Thyroid gland (tissue), 4 donors: ENCODE results near the gene SIGLEC10. TPM values are rescaled to one million over a fixed set of nuclear protein-coding genes. Genes with fewer than 3 reads are reported as not detected.

Experiments
- DNase-seq, 2 donors: peaks; one replicate each; pipeline ENCODE4 v3.0.0-alpha.2; 2019
- H3K27ac ChIP-seq, 3 donors: fragments of 200-600 bp; sonication (generic); 1 replicate in 2 of 3; 2 replicates in 1 of 3; pipeline ENCODE4 v1.5.1; 2016 to 2019; ENCODE audit warnings: mild to moderate bottlenecking in 1 of 3, moderate library complexity in 1 of 3
- H3K27me3 ChIP-seq: fragments of 200-600 bp; sonication (generic); one replicate; pipeline ENCODE4 v1.5.1; 2019
- H3K36me3 ChIP-seq, 2 donors: fragments of 200-600 bp; sonication (generic); one replicate each; pipeline ENCODE4 v1.5.1; 2016 to 2019
- H3K4me1 ChIP-seq, 2 donors: fragments of 200-600 bp; sonication (generic); one replicate each; pipeline ENCODE4 v1.5.1; 2017 to 2019
- H3K4me3 ChIP-seq, 3 donors: fragments of 200-600 bp; sonication (generic); replicated peaks in 1 of 3; 1 replicate in 2 of 3; 2 replicates in 1 of 3; pipeline ENCODE4 v1.5.1; 2016; ENCODE audit warnings: mild to moderate bottlenecking in 1 of 3
- H3K9me3 ChIP-seq: fragments of 200-600 bp; sonication (generic); one replicate; pipeline ENCODE4 v1.5.1; 2017
- POLR2A ChIP-seq, 2 donors: fragments of 450-650 bp; IDR thresholded peaks; one replicate each; pipeline ENCODE4 v1.6.1; 2017; ENCODE audit warnings: antibody characterized with exemption in 2 of 2, mild to moderate bottlenecking in 2 of 2, moderate library complexity in 1 of 2
- WGBS, 2 donors: methylation state at CpG; one replicate each; pipeline ENCODE4 v1.1.5; 2017; 5-methylcytosine and 5-hydroxymethylcytosine counted together
- intact Hi-C: fragments of 100-400 bp; cut with DNase I; formaldehyde crosslinking; loops from one replicate; pipeline ENCODE4 v1.15.1; 2023
- total RNA-seq, 4 donors: library from RNA; depleted of rRNA; stranded (reverse); fragments of >200 nt; gene quantifications; one replicate each; pipeline ENCODE4 v1.2.3, GENCODE V29; 2016
- TF ChIP-seq, protein P1 (sequence below), 6 experiments: fragments of 200-600 bp in 3 of 6; fragments of 450-650 bp in 3 of 6; sonication (generic) in 3 of 6; IDR thresholded peaks; one replicate each; pipeline ENCODE4 v1.5.1; 2016 to 2019; ENCODE audit warnings: antibody characterized with exemption in 6 of 6, mild to moderate bottlenecking in 2 of 6, inconsistent platforms in 1 of 6, moderate library complexity in 1 of 6

Gene SIGLEC10
- total RNA-seq, 4 donors from 2014 or later: 1.3 to 5.3 (median 2.9) TPM

- Histone ChIP-seq H3K4me3 (no peak overlapping the region), H3K27ac (no peak overlapping the region), H3K36me3 (no peaks in the 10 kb centered on the region), H3K9me3 (no peaks in the 10 kb centered on the region), H3K27me3 (no peaks in the 10 kb centered on the region), H3K4me1 (no peaks in the 10 kb centered on the region)
- intact Hi-C loops: no loop called here
- TF ChIP-seq POLR2A (IDR thresholded peaks at IDR 0.05): no peak
- TF ChIP-seq, protein P1, sequence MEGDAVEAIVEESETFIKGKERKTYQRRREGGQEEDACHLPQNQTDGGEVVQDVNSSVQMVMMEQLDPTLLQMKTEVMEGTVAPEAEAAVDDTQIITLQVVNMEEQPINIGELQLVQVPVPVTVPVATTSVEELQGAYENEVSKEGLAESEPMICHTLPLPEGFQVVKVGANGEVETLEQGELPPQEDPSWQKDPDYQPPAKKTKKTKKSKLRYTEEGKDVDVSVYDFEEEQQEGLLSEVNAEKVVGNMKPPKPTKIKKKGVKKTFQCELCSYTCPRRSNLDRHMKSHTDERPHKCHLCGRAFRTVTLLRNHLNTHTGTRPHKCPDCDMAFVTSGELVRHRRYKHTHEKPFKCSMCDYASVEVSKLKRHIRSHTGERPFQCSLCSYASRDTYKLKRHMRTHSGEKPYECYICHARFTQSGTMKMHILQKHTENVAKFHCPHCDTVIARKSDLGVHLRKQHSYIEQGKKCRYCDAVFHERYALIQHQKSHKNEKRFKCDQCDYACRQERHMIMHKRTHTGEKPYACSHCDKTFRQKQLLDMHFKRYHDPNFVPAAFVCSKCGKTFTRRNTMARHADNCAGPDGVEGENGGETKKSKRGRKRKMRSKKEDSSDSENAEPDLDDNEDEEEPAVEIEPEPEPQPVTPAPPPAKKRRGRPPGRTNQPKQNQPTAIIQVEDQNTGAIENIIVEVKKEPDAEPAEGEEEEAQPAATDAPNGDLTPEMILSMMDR (IDR thresholded peaks at IDR 0.05): no peak
- 79 to 85% methylated on average over 9 to 11 of the region's 11 CpGs for WGBS, 2 donors
- DNase-seq: no peak
These were observed 40.0 kb upstream of the SIGLEC10 start for GRCh38 chr19:51457351-51458013.

- intact Hi-C loops: no loop called here
- Histone ChIP-seq H3K27ac (no peak overlapping the region), H3K4me3 (no peak overlapping the region), H3K27me3 (no peaks in the 10 kb centered on the region), H3K36me3 (no peaks in the 10 kb centered on the region), H3K4me1 (no peaks in the 10 kb centered on the region), H3K9me3 (no peaks in the 10 kb centered on the region)
- no peak for DNase-seq
- TF ChIP-seq POLR2A (IDR thresholded peaks at IDR 0.05): no peak
- TF ChIP-seq, protein P1 (IDR thresholded peaks at IDR 0.05): no peak
- WGBS, 2 donors: 56 to 69% methylated on average over 11 of the region's 11 CpGs
These were observed 39.3 kb upstream of the SIGLEC10 start for GRCh38 chr19:51456541-51457290.

DNA sequence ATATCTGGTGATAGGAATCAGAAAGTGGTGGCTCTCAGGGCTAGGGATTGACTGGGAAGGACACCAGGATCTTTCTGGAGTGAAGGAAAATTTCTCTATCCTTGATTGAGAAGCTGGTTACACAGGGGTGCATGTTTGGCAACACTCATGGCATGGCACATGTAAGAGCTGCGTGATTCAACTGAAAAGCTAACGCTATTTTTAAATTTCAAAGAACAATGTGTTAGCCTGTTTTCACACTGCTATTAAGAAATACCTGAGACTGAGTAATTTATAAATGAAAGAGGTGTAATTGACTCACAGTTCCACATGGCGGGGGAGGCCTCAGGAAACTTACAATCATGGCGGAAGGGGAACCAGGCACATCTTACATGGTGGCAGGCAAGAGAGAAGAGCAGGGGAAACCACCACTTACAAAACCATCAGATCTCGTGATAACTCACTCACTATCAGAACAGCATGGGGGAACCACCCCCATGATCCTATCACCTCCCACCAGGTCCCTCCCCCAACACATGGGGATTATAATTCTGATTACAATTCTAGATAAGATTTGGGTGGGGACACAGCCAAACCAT lies 33.4 kb upstream of the SIGLEC10 start:
- 87 to 91% methylated on average over 5 of the region's 5 CpGs for WGBS, 2 donors
- H3K27ac ChIP-seq: no peak overlapping the region
- H3K27me3 ChIP-seq: no peaks in the 10 kb centered on the region
- no peaks in the 10 kb centered on the region for H3K36me3 ChIP-seq
- TF ChIP-seq POLR2A (IDR thresholded peaks at IDR 0.05): no peak
- TF ChIP-seq, protein P1 (IDR thresholded peaks at IDR 0.05): no peak
- no peaks in the 10 kb centered on the region for H3K4me1 ChIP-seq
- no peak for DNase-seq
- no peak overlapping the region for H3K4me3 ChIP-seq
- intact Hi-C loops: no loop called here
- no peaks in the 10 kb centered on the region for H3K9me3 ChIP-seq

DNA sequence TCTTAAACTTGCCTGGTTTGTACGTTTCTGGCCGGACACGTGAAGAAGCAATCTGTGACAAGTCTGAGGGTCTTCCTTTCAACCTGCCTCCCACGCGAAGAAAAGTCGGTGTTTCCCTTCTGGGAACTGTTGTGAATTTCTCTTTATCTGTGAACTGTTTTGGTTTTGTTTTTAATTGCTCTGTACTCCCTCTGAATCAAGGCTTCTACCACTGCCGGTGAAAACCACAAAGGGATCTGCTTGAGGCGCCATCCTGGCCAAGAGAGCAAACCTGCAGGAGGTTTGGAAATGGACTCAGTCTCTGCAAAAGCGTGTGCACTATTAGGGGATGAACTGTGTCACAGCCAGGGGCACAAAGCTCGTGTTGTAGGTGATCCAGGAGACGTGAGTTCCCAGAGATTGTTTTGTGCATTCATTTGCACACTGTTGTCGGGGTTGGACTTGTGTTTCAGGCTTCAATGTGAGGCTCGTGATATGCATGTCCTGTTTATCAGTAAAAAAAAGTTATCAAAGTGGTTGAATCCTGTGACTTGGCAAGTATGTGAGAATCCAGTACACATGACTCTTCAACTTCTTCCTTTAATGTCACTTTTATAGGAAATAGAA lies 31.1 kb upstream of the SIGLEC10 start:
- Histone ChIP-seq H3K4me1 (no peaks in the 10 kb centered on the region), H3K27me3 (no peaks in the 10 kb centered on the region), H3K4me3 (no peak overlapping the region), H3K36me3 (no peaks in the 10 kb centered on the region), H3K27ac (no peak overlapping the region), H3K9me3 (no peaks in the 10 kb centered on the region)
- intact Hi-C loops: no loop called here
- TF ChIP-seq, protein P1 (IDR thresholded peaks at IDR 0.05): no peak
- no peak for TF ChIP-seq POLR2A (IDR thresholded peaks at IDR 0.05)
- no peak for DNase-seq
- 71 to 72% methylated on average over 13 of the region's 13 CpGs for WGBS, 2 donors
